Kidney glomerular epithelial cell (primary cell): ENCODE measurements around the gene CNTNAP5.

ENCODE experiments used
- DNase-seq: peaks from one replicate; lab custom pipeline; 2025; lab: John Stamatoyannopoulos, UW

The CNTNAP5 gene

DNA sequence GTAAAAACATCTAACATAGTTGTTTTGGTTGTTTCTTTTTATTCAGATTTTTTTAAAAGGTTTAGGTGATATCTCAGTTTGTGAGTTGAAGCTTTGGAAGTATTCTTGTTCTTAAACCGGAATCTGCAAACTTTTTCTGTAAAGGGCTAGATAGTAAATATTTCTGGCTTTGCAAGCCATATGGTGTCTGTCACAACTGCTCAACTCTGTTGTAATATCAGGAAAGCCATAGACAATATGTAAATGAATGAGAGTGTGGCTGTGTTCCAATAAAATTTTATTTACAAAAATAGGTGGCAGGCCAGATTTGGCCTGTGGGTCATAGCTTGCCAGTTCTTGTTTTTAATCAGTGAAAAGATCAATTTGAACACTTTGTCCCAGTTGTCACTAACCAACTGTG lies 134.1 kb downstream of the CNTNAP5 start:
- no peak for DNase-seq

- no peak for DNase-seq
Measured at GRCh38 chr2:124161542-124161941, 136.5 kb downstream of the CNTNAP5 start.

- no peak for DNase-seq
Measured at GRCh38 chr2:124162256-124162655, 137.2 kb downstream of the CNTNAP5 start.

DNA sequence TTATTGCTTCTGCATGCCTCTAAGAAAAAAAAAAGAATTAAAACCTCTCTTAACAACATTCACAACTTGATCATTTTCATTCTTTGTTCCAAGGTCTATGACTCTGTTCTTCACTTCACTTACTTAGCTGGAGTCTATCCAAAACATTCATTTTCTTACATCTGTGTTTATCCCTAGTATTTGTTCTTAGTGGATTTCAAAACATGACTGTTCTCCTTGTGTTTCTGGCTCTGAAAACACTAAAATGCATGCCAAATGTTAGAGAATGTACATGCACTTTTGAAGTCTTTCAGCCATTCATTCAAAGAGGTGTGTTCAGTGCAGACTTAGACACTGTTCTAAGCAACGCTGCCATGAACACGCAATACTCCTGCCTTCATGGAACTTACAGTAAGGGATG lies 138.8 kb downstream of the CNTNAP5 start:
- no peak for DNase-seq

GRCh38 chr2:124165698-124166097 lies 140.6 kb downstream of the CNTNAP5 start:
- no peak for DNase-seq

GRCh38 chr2:124171472-124172063 lies 146.5 kb downstream of the CNTNAP5 start:
- no peak for DNase-seq

- no peak for DNase-seq
Measured at GRCh38 chr2:124178719-124179118, 153.6 kb downstream of the CNTNAP5 start.

DNA sequence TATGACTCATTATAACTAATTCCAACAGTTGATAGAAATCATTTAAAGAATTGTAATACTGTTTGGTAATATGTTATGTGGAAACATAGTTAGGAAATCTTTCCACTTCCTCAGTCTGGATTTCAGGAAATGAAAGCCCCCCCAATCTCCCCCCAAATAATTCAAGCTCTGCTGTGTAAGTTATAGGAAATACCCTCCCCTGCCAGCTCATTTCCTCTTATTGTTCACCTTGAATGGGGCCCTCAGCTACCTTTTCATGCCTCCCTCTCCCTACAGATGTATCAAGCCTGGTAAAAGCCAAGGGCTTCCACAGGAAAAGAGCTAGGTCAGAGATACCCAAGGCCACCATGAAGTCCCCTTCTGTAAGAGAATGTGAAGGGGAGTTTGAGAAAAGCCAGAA lies 155.5 kb downstream of the CNTNAP5 start:
- no peak for DNase-seq

GRCh38 chr2:124186801-124187200 lies 161.7 kb downstream of the CNTNAP5 start:
- DNase-seq = no peak

GRCh38 chr2:124187948-124188347 lies 162.9 kb downstream of the CNTNAP5 start:
- no peak for DNase-seq

DNA sequence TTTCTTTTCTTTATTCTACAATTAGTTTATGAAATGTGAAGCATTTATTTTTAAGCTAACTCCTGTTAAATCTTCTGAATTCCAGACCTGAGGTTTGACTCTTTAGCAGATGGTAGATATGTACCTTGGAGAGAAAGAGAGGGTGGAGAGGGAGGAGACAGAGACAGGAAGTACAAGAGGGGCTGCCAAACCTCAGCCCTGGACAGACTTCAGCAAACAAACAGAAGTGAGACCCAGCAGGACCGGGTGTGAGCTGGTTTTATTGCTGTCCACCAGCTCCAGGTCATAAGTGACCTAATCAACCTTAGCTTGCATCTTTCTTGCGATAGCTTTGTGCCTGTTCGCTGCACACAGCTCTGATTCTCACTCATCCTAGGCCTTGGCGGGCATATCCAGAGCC lies 168.6 kb downstream of the CNTNAP5 start:
- no peak for DNase-seq

- DNase-seq = no peak
Measured at GRCh38 chr2:124201713-124202112, 176.6 kb downstream of the CNTNAP5 start.

DNA sequence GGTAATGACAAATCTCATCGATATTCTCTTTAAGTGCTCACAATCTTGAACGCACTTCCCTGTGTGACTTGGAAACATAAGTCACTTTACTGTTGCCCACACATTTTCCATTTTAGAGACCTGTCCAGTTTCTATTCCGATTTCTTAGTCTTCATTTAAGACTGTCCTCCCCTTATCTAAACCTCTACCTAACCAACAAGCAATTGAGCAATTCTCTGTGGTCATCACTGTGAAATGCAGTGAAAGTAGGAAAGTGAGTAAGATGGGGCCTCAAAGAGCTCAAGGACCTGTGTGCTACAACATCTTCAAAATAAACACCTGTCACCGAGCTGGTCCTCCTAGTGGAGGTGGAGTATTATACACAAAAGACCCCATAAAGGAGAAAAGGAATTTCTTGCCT lies 184.4 kb downstream of the CNTNAP5 start:
- DNase-seq = no peak

DNA sequence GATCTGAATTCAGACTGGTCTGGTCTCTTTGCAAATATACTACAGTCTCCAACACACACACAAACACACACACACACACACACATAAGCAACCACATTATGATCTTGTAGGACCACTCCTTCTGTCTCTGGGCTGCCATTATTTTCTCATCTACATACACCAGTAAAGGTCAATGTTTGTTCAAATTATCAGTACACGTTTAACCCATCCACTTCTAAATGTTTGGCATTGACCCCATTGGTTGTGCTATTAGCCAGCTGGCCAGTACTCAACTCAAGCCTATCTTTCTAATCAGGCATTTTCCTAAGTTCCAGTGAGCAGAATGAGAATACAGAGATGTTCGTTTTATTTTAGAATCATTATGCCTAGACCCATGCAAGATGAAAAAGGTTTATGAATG lies 186.4 kb downstream of the CNTNAP5 start:
- no peak for DNase-seq

DNA sequence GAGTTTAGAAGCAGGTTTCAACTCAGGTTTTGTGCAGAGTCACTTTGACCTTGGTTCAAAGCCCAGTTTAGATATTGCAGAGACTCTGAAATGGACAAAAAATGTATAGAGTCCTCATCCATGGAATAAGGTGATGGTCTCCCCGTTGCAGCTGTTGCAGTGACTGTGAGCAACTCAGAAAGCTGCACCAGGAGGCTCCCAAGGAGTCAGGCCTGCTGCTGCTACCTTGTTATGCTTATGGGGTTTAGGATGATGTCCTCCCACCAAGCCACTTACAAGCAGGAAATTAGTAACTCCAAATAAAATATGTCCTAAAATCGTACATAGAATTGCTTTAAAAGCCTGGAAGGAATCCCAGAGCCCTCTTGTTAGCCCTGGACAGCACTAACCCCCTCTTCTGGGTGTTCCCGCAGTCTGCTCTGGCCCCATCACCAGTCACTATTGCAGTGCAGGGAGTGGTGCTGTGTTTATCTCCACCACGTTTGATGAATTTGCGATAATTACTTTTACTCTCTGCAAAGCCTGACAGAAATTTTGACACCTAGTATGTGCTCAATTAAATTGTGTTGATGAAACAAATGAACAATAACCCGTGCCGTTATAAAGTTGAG lies 189.0 kb downstream of the CNTNAP5 start:
- DNase-seq = no peak

- no peak for DNase-seq
Measured at GRCh38 chr2:124246170-124246569, 221.1 kb downstream of the CNTNAP5 start.

- DNase-seq = no peak
Measured at GRCh38 chr2:124248386-124248785, 223.3 kb downstream of the CNTNAP5 start.

DNA sequence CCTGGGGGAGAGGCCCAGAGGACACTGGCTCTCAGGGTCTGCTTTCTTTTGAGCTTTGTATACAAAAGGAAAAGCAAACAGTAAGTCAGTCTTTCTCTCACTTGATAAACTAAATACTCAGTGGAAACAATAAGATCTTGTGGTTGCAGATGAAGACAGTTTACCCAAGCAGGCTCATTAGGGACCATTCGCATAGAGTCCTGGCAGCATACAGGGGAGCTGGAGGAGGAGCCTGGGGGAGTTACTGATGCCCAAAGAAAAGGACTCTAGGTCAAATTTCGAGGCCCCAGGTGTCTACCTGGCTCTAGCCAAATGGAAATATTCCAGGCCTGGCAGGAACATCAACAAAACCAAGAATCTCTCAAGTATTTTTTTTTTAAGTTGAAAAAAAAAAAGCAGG lies 225.3 kb downstream of the CNTNAP5 start:
- no peak for DNase-seq

- no peak for DNase-seq
Measured at GRCh38 chr2:124254621-124255020, 229.5 kb downstream of the CNTNAP5 start.

GRCh38 chr2:124257120-124257519 lies 232.0 kb downstream of the CNTNAP5 start:
- no peak for DNase-seq

DNA sequence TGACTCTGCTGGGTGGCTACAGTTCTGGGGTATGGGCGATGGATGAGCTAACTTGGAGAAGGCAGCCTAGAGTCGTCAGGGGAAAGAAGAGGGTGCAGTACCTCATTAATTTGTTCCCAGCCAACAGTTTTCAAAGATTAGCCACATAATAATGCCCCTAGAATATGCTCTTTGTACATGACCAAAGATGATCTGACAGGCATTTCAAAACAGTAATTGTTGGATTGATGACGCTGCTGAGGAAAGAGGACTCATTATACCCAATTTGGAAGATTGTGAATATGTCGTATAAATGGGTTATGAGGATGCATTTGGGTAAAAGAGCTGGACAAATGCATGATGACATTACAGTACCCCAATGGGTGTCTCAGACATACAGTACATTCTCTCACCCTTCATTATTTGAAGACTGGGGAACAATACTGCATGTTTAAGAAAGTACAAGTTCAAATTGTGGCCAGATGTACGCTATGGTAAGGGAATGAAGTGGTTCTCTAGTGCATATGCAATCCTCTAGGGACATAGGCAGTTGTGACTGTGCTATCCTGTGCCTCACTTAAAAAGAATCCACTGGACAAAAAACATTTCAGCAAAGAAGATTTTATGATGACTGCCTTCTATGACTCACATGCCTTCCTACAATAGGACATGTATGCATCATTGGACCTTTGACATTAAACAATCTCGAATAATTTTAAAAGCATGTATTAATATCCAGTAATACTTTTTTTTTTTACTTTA lies 233.2 kb downstream of the CNTNAP5 start:
- DNase-seq = no peak

- no peak for DNase-seq
Measured at GRCh38 chr2:124261456-124261855, 236.4 kb downstream of the CNTNAP5 start.

- DNase-seq = no peak
Measured at GRCh38 chr2:124264551-124265091, 239.5 kb downstream of the CNTNAP5 start.
